SK-N-SH (cell line): ENCODE data around the gene PRKG1. TPM values are rescaled to one million over a fixed set of nuclear protein-coding genes. Genes with fewer than 3 reads are reported as not detected.

Experiments
- CTCF ChIA-PET: fragments of 300-600, 350-600 bp; formaldehyde crosslinking; extraction: SDS; loops from one replicate; lab custom pipeline; 2021; lab: Yijun Ruan, JAX
- POLR2A ChIA-PET: fragments of 350-600 bp; sonication (Branson Sonifier 250); formaldehyde crosslinking; extraction: SDS; loops from one replicate; lab custom pipeline; 2020; ENCODE audit warnings: antibody characterized with exemption, inconsistent platforms; lab: Yijun Ruan, JAX
- DNase-seq: peaks from one replicate; pipeline ENCODE4 v3.0.0; 2012
- H2AFZ ChIP-seq: fragments of 200-600 bp; sonication (generic); 2 replicates; pipeline ENCODE4 v1.8.1; 2016; ENCODE audit warnings: antibody characterized with exemption, mild to moderate bottlenecking, low read depth
- H3F3A ChIP-seq: fragments of 200-600 bp; sonication (generic); replicated peaks from 2 replicates; pipeline ENCODE3; 2016; ENCODE audit warnings: antibody characterized with exemption, mild to moderate bottlenecking; ENCODE audit not compliant: insufficient read depth
- H3K27ac ChIP-seq, 2 experiments: fragments of 200-500 bp in 1 of 2; fragments of 200-600 bp in 1 of 2; sonication (Bioruptor generic) in 1 of 2; sonication (generic), shearing (Covaris generic) in 1 of 2; 2 replicates each; pipeline versions ENCODE4 v1.5.1 to v1.6.1; 2014 to 2016; ENCODE audit warnings: low read depth in 2 of 2, inconsistent platforms in 1 of 2, low read length in 1 of 2, mild to moderate bottlenecking in 1 of 2, mixed read lengths in 1 of 2
- H3K27me3 ChIP-seq: fragments of 200-600 bp; sonication (generic), shearing (Covaris generic); 2 replicates; pipeline ENCODE4 v1.6.1; 2016; ENCODE audit warnings: mixed run types; ENCODE audit not compliant: insufficient read depth
- H3K36me3 ChIP-seq, 2 experiments: fragments of 200-500 bp in 1 of 2; fragments of 200-600 bp in 1 of 2; sonication (Bioruptor generic) in 1 of 2; sonication (generic) in 1 of 2; replicated peaks in 1 of 2; 2 replicates each; pipeline versions ENCODE3 to v1.5.1; 2014 to 2016; ENCODE audit warnings: low read length in 1 of 2, mild to moderate bottlenecking in 1 of 2; ENCODE audit not compliant: insufficient read depth in 2 of 2, control insufficient read depth in 1 of 2
- H3K4me1 ChIP-seq, 2 experiments: fragments of 200-500 bp in 1 of 2; fragments of 200-600 bp in 1 of 2; sonication (Bioruptor generic) in 1 of 2; sonication (generic), shearing (Covaris generic) in 1 of 2; 2 replicates each; pipeline versions ENCODE4 v1.5.1 to v1.6.1; 2014 to 2016; ENCODE audit warnings: low read depth in 1 of 2, low read length in 1 of 2, mixed run types in 1 of 2; ENCODE audit not compliant: insufficient read depth in 2 of 2, control insufficient read depth in 1 of 2
- H3K4me2 ChIP-seq: fragments of 200-600 bp; sonication (generic), shearing (Covaris generic); 2 replicates; pipeline ENCODE4 v1.6.1; 2017; ENCODE audit warnings: mixed run types
- H3K4me3 ChIP-seq, 2 experiments: fragments of 200-500 bp in 1 of 2; fragments of 200-600 bp in 1 of 2; sonication (Bioruptor generic) in 1 of 2; sonication (generic), shearing (Covaris generic) in 1 of 2; 2 replicates each; pipeline versions ENCODE4 v1.5.1 to v1.8.1; 2014 to 2016; ENCODE audit warnings: low read depth in 2 of 2, inconsistent platforms in 1 of 2, low read length in 1 of 2, mild to moderate bottlenecking in 1 of 2, mixed read lengths in 1 of 2, moderate library complexity in 1 of 2
- H3K79me2 ChIP-seq: fragments of 200-600 bp; sonication (generic); 2 replicates; pipeline ENCODE4 v1.8.1; 2017; ENCODE audit warnings: mild to moderate bottlenecking; ENCODE audit not compliant: insufficient read depth
- H3K9ac ChIP-seq: fragments of 200-600 bp; sonication (generic); 2 replicates; pipeline ENCODE4 v1.6.1; 2017; ENCODE audit warnings: mixed run types
- H3K9me2 ChIP-seq: fragments of 200-600 bp; sonication (generic); 2 replicates; pipeline ENCODE4 v1.6.1; 2017; ENCODE audit warnings: mixed run types
- H3K9me3 ChIP-seq: fragments of 200-600 bp; sonication (generic); 2 replicates; pipeline ENCODE4 v1.6.1; 2017; ENCODE audit warnings: mixed run types, mild to moderate bottlenecking, moderate library complexity
- H4K20me1 ChIP-seq: fragments of 200-600 bp; sonication (generic); 2 replicates; pipeline ENCODE4 v1.6.1; 2017; ENCODE audit warnings: mild to moderate bottlenecking, mixed run types; ENCODE audit not compliant: insufficient read depth
- CHD2 ChIP-seq: fragments of 150-350 bp; IDR thresholded peaks from 2 replicates; pipeline ENCODE4 v1.6.1; 2018; ENCODE audit warnings: low read length; ENCODE audit not compliant: partially characterized antibody
- EP300 ChIP-seq, 2 experiments: IDR thresholded peaks; 2 replicates each; pipeline versions ENCODE4 v1.4.0 to v1.6.1; 2012; ENCODE audit warnings: borderline replicate concordance in 1 of 2, low read depth in 1 of 2, low read length in 1 of 2
- FOSL2 ChIP-seq: IDR thresholded peaks from 2 replicates; pipeline ENCODE4 v1.4.0; 2012; ENCODE audit warnings: low read depth, mild to moderate bottlenecking, moderate library complexity, borderline replicate concordance
- FOXJ3 ChIP-seq: sonication (generic); formaldehyde crosslinking; IDR thresholded peaks from 2 replicates; pipeline ENCODE4 v1.5.1; 2020; ENCODE audit warnings: mild to moderate bottlenecking, missing genetic modification reagents
- FOXM1 ChIP-seq: IDR thresholded peaks from 2 replicates; pipeline ENCODE4 v1.4.0; 2012; ENCODE audit warnings: low read depth, mild to moderate bottlenecking
- JUND ChIP-seq: IDR thresholded peaks from 2 replicates; pipeline ENCODE4 v1.4.0; 2012
- MEF2A ChIP-seq: IDR thresholded peaks from 2 replicates; pipeline ENCODE4 v1.4.0; 2012; ENCODE audit warnings: low read depth, borderline replicate concordance
- MXI1 ChIP-seq: IDR thresholded peaks from 2 replicates; pipeline ENCODE4 v1.6.1; 2012; ENCODE audit warnings: mild to moderate bottlenecking, low read depth, low read length, improper control_type of control experiment
- NFIC ChIP-seq: IDR thresholded peaks from 2 replicates; pipeline ENCODE4 v1.4.0; 2012; ENCODE audit warnings: borderline replicate concordance
- NRF1 ChIP-seq: IDR thresholded peaks from 2 replicates; pipeline ENCODE4 v1.6.1; 2012; ENCODE audit warnings: low read depth, mild to moderate bottlenecking, low read length
- RAD21 ChIP-seq: IDR thresholded peaks from 2 replicates; pipeline ENCODE4 v1.6.1; 2012; ENCODE audit warnings: mild to moderate bottlenecking, low read length
- RCOR1 ChIP-seq: fragments of 150-350 bp; IDR thresholded peaks from 2 replicates; pipeline ENCODE4 v1.6.1; 2017; ENCODE audit warnings: antibody characterized with exemption, low read length
- RXRA ChIP-seq: IDR thresholded peaks from 2 replicates; pipeline ENCODE4 v1.4.0; 2012; ENCODE audit warnings: low read depth, mild to moderate bottlenecking, borderline replicate concordance
- SIN3A ChIP-seq: IDR thresholded peaks from 2 replicates; pipeline ENCODE4 v1.6.1; 2012; ENCODE audit warnings: low read depth, mild to moderate bottlenecking, low read length, moderate library complexity, borderline replicate concordance
- TAF1 ChIP-seq: IDR thresholded peaks from 2 replicates; pipeline ENCODE4 v1.6.1; 2012; ENCODE audit warnings: low read depth, mild to moderate bottlenecking, low read length, moderate library complexity, borderline replicate concordance
- TCF12 ChIP-seq: IDR thresholded peaks from 2 replicates; pipeline ENCODE4 v1.4.0; 2012
- TEAD4 ChIP-seq: IDR thresholded peaks from 2 replicates; pipeline ENCODE4 v1.4.0; 2012; ENCODE audit warnings: mild to moderate bottlenecking, borderline replicate concordance; ENCODE audit not compliant: insufficient read depth
- YY1 ChIP-seq: IDR thresholded peaks from 2 replicates; pipeline ENCODE4 v1.4.0; 2012; ENCODE audit warnings: low read depth, mild to moderate bottlenecking
- WGBS: methylation state at CpG from one replicate; pipeline ENCODE4 v1.1.6; 2017; ENCODE audit warnings: low lambda C conversion rate; 5-methylcytosine and 5-hydroxymethylcytosine counted together
- polyA plus RNA-seq, 3 experiments: library from polyadenylated mRNA; depleted of rRNA; stranded (reverse); fragments of >200 nt; gene quantifications; 2 replicates each; pipeline ENCODE4 v1.2.3, GENCODE V29; 2012
- TF ChIP-seq, protein P1 (sequence below): IDR thresholded peaks from 2 replicates; pipeline ENCODE4; 2012
- TF ChIP-seq, protein P2 (sequence below): fragments of 150-350 bp; IDR thresholded peaks from 2 replicates; pipeline ENCODE4 v1.6.1; 2017; ENCODE audit warnings: antibody characterized with exemption, low read length, low read depth, borderline replicate concordance
- TF ChIP-seq, protein P3 (sequence below): fragments of 200-600 bp; sonication (generic); IDR thresholded peaks from 2 replicates; pipeline ENCODE4 v1.6.1; 2017; ENCODE audit warnings: antibody characterized with exemption, mild to moderate bottlenecking, moderate library complexity

Gene PRKG1
- polyA plus RNA-seq, 1 of the 3 experiments (the other 2 are of a cell fraction): 4.1 TPM

DNA sequence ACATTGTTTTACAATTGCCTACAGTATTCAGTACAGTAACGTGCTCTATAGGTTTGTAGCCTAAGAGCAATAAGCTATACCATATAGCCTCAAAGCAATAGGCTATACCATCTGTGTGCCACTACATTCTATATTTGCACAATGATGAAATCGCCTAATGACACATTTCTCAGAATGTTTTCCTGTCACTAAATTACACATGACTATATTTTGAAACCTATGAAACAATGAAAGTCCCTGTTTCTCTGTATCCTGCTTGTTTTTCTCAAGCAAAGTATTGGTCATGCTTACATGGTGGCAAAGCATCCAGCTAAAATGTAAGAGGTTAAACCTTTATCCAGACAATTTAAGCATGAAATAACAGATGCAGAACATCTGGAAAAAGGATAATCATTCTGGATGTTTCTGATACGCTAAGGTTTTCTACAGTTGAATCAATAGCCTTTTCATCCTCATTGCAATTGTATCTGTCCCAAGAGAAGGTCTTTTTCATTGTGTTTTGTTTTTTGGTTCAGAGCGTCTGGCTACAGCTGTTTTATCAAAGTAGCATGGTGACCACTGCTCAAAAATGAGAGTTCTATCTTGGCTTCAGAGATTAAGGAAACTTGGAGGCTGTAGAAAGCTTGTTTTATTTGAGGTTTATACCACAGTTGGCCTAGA lies 543.4 kb downstream of the PRKG1 start:
- 75% methylated on average over 4 of the region's 4 CpGs for WGBS
- H2AFZ ChIP-seq: no peak overlapping the region
- no peaks in the 10 kb centered on the region for H3K9me3 ChIP-seq
- H3K27ac ChIP-seq: no peak overlapping the region
- TF ChIP-seq JUND (no peak), TEAD4 (no peak), EP300 (IDR thresholded peaks at IDR 0.05; ENCODE audit: borderline replicate concordance in 1 of 2, low read depth in 1 of 2, low read length in 1 of 2) (no peak), RAD21 (no peak), TAF1 (no peak), FOXJ3 (no peak), FOXM1 (no peak), NRF1 (no peak), RCOR1 (no peak), MEF2A (no peak), CHD2 (no peak), NFIC (no peak)
- TF ChIP-seq, protein P1, sequence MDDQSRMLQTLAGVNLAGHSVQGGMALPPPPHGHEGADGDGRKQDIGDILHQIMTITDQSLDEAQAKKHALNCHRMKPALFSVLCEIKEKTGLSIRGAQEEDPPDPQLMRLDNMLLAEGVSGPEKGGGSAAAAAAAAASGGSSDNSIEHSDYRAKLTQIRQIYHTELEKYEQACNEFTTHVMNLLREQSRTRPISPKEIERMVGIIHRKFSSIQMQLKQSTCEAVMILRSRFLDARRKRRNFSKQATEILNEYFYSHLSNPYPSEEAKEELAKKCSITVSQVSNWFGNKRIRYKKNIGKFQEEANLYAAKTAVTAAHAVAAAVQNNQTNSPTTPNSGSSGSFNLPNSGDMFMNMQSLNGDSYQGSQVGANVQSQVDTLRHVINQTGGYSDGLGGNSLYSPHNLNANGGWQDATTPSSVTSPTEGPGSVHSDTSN: no peak
- TF ChIP-seq, protein P2, sequence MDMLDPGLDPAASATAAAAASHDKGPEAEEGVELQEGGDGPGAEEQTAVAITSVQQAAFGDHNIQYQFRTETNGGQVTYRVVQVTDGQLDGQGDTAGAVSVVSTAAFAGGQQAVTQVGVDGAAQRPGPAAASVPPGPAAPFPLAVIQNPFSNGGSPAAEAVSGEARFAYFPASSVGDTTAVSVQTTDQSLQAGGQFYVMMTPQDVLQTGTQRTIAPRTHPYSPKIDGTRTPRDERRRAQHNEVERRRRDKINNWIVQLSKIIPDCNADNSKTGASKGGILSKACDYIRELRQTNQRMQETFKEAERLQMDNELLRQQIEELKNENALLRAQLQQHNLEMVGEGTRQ: no peak
- TF ChIP-seq, protein P3, sequence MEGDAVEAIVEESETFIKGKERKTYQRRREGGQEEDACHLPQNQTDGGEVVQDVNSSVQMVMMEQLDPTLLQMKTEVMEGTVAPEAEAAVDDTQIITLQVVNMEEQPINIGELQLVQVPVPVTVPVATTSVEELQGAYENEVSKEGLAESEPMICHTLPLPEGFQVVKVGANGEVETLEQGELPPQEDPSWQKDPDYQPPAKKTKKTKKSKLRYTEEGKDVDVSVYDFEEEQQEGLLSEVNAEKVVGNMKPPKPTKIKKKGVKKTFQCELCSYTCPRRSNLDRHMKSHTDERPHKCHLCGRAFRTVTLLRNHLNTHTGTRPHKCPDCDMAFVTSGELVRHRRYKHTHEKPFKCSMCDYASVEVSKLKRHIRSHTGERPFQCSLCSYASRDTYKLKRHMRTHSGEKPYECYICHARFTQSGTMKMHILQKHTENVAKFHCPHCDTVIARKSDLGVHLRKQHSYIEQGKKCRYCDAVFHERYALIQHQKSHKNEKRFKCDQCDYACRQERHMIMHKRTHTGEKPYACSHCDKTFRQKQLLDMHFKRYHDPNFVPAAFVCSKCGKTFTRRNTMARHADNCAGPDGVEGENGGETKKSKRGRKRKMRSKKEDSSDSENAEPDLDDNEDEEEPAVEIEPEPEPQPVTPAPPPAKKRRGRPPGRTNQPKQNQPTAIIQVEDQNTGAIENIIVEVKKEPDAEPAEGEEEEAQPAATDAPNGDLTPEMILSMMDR: no peak
- H4K20me1 ChIP-seq: no peaks in the 10 kb centered on the region
- ChIA-PET POLR2A (no interaction called here), CTCF (no interaction called here)
- DNase-seq: no peak
- no peaks in the 10 kb centered on the region for H3K27me3 ChIP-seq
- H3K36me3 ChIP-seq: no peaks in the 10 kb centered on the region
- no peaks in the 10 kb centered on the region for H3F3A ChIP-seq
- no peak overlapping the region for H3K4me2 ChIP-seq
- H3K9ac ChIP-seq: no peak overlapping the region
- no peak overlapping the region for H3K4me3 ChIP-seq
- no peaks in the 10 kb centered on the region; the same call in 1 of the 2 replicates for H3K79me2 ChIP-seq
- H3K9me2 ChIP-seq: no peaks in the 10 kb centered on the region
- H3K4me1 ChIP-seq: no peaks in the 10 kb centered on the region

DNA sequence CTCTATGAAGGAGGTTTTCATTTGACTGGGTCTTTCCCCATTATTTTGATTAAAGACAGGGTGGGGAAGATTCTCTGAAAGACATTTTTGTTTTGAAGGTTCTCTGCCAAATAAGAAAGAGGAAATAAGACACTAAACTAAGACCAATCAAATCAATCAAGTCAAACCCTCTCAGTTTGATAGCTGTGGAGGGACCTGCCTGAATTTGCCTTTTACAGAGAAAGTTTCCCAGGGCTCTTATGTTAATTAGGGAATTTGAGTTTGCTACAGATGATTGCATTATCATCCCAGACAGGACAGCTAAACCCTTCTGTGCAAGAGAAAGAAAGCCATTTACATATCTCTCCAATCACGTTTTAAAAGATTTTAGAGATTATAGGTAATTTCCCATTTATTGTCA lies 545.1 kb downstream of the PRKG1 start:
- no peaks in the 10 kb centered on the region for H3K9me2 ChIP-seq
- H3F3A ChIP-seq: no peaks in the 10 kb centered on the region
- H3K4me2 ChIP-seq: no peak overlapping the region
- POLR2A ChIA-PET: no interaction called here
- no peak overlapping the region for H3K9ac ChIP-seq
- no peak overlapping the region for H3K4me3 ChIP-seq
- 54% methylated on average over 1 of the region's 1 CpG for WGBS
- no peak overlapping the region for H3K27ac ChIP-seq
- no peaks in the 10 kb centered on the region; the same call in 1 of the 2 replicates for H3K79me2 ChIP-seq
- no peak overlapping the region for H2AFZ ChIP-seq
- peaks cover 0 to 3% of the 10 kb centered on the region in 2 experiments; a peak in 2 of 4 replicates for H3K4me1 ChIP-seq
- no peak for DNase-seq
- no peaks in the 10 kb centered on the region for H3K9me3 ChIP-seq
- H3K36me3 ChIP-seq: no peaks in the 10 kb centered on the region
- no peaks in the 10 kb centered on the region for H4K20me1 ChIP-seq
- CTCF ChIA-PET: no interaction called here
- H3K27me3 ChIP-seq: no peaks in the 10 kb centered on the region
- TF ChIP-seq TCF12 (no peak), FOSL2 (no peak), TAF1 (no peak), YY1 (no peak), MXI1 (no peak), FOXJ3 (no peak), RXRA (no peak), SIN3A (no peak)
- TF ChIP-seq, protein P1: no peak
